Iris pigment epithelial cell (primary cell): ENCODE data around the gene NLRC4.
"Not testable (repeated sequence)": the region's sequence is repeated elsewhere in the genome, so short reads cannot be mapped to it uniquely, and the experiment has no call there.

Experiments used
- DNase-seq: peaks from one replicate; pipeline ENCODE4 v3.0.0-alpha.2; 2011; ENCODE audit warnings: low read depth

NLRC4 gene

GRCh38 chr2:32264422-32265105 is at the start of gene NLRC4:
Gene NLRC4 (minus strand): TSS chr2:32264886. CDS start chr2:32256775, 8,111 bp downstream.
- no peak for DNase-seq

GRCh38 chr2:32310577-32310976 is 45.9 kb upstream of the NLRC4 start:
- DNase-seq, result no peak

GRCh38 chr2:32293966-32294562 is 29.4 kb upstream of the NLRC4 start:
- DNase-seq, result not testable (repeated sequence)

GRCh38 chr2:32293493-32293892 is 28.8 kb upstream of the NLRC4 start:
- not testable (repeated sequence) for DNase-seq

GRCh38 chr2:32291746-32292145 is 27.1 kb upstream of the NLRC4 start:
- DNase-seq, result peak; percentile 27

- peak; percentile 24 for DNase-seq
These were observed 25.3 kb upstream of the NLRC4 start for GRCh38 chr2:32290000-32290339.

- peak; percentile 92 for DNase-seq
These were observed 24.7 kb upstream of the NLRC4 start for GRCh38 chr2:32289165-32289999.

GRCh38 chr2:32284321-32284720 is 19.6 kb upstream of the NLRC4 start:
- peak; percentile 78 for DNase-seq

GRCh38 chr2:32278478-32278853 is 13.8 kb upstream of the NLRC4 start:
- DNase-seq, result no peak

- DNase-seq, result peak; percentile 91
These were observed 13.2 kb upstream of the NLRC4 start, which contains the start of gene YIPF4 for GRCh38 chr2:32277674-32278477. Gene YIPF4 (plus strand): TSS chr2:32277904. CDS start chr2:32278156, 252 bp downstream.

GRCh38 chr2:32277363-32277673 is 12.6 kb upstream of the NLRC4 start:
- no peak for DNase-seq

- DNase-seq, result not testable (repeated sequence)
These were observed 11.1 kb upstream of the NLRC4 start for GRCh38 chr2:32275790-32276189.

- DNase-seq, result no peak
These were observed 9.6 kb upstream of the NLRC4 start for GRCh38 chr2:32274289-32274688.

GRCh38 chr2:32272279-32272678 is 7.6 kb upstream of the NLRC4 start:
- no peak for DNase-seq

GRCh38 chr2:32271063-32271462 is 6.4 kb upstream of the NLRC4 start:
- DNase-seq, result no peak

- DNase-seq, result no peak
These were observed 2.6 kb downstream of the NLRC4 start for GRCh38 chr2:32262105-32262504.

GRCh38 chr2:32260376-32260775 is 4.3 kb downstream of the NLRC4 start:
- no peak for DNase-seq

- no peak for DNase-seq
These were observed 6.4 kb downstream of the NLRC4 start for GRCh38 chr2:32258242-32258641.

GRCh38 chr2:32250290-32250689 is 14.4 kb downstream of the NLRC4 start:
- no peak for DNase-seq

- no peak for DNase-seq
These were observed 14.9 kb downstream of the NLRC4 start for GRCh38 chr2:32249731-32250236.

GRCh38 chr2:32248299-32248698 is 16.4 kb downstream of the NLRC4 start:
- DNase-seq, result no peak

- DNase-seq, result no peak
These were observed 17.8 kb downstream of the NLRC4 start for GRCh38 chr2:32246911-32247310.
